ENCODE data around the gene RIPK4.

DNA sequence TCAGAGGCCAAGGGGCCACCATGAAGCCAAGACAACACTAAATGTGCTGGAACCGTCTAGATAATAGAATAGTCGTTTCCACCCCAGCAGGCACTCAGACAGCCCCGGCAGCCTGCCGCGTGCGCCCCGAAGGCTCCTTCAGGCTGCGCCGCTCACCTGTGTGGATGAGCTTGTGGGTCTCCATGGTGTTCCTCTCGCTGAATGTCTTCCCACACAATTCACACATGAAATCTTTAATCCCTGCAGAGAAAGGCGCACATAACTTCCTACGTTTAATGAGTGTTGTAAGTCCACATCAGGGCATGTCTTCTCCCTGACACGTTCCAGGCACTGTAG lies 43.7 kb upstream of the RIPK4 start:
- TF ChIP-seq, protein P1, sequence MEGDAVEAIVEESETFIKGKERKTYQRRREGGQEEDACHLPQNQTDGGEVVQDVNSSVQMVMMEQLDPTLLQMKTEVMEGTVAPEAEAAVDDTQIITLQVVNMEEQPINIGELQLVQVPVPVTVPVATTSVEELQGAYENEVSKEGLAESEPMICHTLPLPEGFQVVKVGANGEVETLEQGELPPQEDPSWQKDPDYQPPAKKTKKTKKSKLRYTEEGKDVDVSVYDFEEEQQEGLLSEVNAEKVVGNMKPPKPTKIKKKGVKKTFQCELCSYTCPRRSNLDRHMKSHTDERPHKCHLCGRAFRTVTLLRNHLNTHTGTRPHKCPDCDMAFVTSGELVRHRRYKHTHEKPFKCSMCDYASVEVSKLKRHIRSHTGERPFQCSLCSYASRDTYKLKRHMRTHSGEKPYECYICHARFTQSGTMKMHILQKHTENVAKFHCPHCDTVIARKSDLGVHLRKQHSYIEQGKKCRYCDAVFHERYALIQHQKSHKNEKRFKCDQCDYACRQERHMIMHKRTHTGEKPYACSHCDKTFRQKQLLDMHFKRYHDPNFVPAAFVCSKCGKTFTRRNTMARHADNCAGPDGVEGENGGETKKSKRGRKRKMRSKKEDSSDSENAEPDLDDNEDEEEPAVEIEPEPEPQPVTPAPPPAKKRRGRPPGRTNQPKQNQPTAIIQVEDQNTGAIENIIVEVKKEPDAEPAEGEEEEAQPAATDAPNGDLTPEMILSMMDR (conservative IDR thresholded peaks at IDR 0.05; ENCODE audit: low read depth, low read length): no peak
- TF ChIP-seq EZH2 (IDR thresholded peaks at IDR 0.05; ENCODE audit: low read length, unreplicated experiment) (no peak), EZH2phosphoT487 (IDR thresholded peaks at IDR 0.05; ENCODE audit: borderline replicate concordance, low read length) (no peak)
